Epithelial cell of proximal tubule (primary cell): ENCODE measurements around the gene FAM107B. TPM values are rescaled to one million over a fixed set of nuclear protein-coding genes. Genes with fewer than 3 reads are reported as not detected.

Experiments used
- DNase-seq: peaks from one replicate; pipeline ENCODE4 v3.0.0-alpha.2; 2011; ENCODE audit warnings: low read depth
- H3K4me3 ChIP-seq: 2 replicates; pipeline ENCODE4 v1.5.1; 2011; ENCODE audit warnings: low read depth, mild to moderate bottlenecking, low read length
- CTCF ChIP-seq: conservative IDR thresholded peaks from 2 replicates; pipeline ENCODE4 v1.5.1; 2012; ENCODE audit warnings: low read depth, mild to moderate bottlenecking, low read length
- total RNA-seq: library from RNA; depleted of rRNA; stranded (reverse); fragments of >200 nt; gene quantifications from 2 replicates; pipeline ENCODE4 v1.2.3, GENCODE V29; 2015

Gene FAM107B
- total RNA-seq, 1 donor from 2014 or later: 46.0 TPM

- DNase-seq: no peak
- no peak for TF ChIP-seq CTCF
Measured at GRCh38 chr10:14574291-14574690, 200.4 kb downstream of the FAM107B start.

DNA sequence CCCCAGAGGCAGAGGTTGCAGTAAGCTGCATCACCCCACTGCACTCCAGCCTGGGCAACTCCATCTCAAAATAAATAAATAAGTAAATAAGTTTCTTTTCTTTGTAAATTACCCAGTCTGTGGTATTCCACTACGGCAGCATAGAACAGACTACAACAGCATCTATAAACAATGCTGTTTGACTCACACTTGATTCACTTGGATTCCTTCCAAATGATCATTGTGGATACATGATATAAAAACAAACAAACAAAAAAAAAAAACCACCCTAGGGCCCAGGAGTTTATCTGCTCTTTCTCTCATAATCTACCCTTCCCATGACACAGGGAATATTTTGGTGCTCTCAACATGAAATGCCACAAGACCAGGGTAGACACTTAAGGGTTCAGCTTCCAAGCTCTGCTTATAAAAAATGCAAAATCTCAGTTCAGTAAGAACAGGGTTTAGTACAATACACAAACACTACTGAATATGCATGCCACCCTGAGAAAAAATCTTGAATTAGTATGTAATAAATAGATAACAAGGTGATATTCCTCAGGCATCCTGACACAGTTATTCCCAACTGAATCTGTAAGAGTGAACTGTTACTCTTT lies 200.9 kb downstream of the FAM107B start:
- no peak for DNase-seq
- TF ChIP-seq CTCF: no peak
- H3K4me3 ChIP-seq: no peak overlapping the region

More at GRCh38 chr10:14574291-14574690, 200.4 kb downstream of the FAM107B start:
- H3K4me3 ChIP-seq: no peak overlapping the region

DNA sequence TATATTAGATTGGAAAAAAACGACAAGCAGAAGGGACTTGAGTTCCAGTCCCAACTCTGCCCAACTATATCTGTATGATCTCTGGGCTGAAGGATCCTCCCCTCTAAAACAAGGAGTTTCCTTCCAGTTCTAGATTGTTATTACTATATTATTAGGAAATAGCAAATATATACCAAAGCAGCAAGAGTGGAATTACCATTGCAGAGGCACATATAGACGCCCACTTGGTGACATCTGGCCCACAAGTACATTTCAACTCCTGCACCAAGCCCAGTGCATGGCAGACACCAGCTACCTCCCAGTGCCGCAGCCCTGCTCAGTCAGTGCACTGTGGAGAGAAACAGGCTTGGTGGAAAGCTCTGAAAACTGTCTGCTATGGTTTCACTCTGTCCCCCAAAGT lies 201.9 kb downstream of the FAM107B start:
- H3K4me3 ChIP-seq: no peak overlapping the region
- TF ChIP-seq CTCF: no peak
- no peak for DNase-seq

DNA sequence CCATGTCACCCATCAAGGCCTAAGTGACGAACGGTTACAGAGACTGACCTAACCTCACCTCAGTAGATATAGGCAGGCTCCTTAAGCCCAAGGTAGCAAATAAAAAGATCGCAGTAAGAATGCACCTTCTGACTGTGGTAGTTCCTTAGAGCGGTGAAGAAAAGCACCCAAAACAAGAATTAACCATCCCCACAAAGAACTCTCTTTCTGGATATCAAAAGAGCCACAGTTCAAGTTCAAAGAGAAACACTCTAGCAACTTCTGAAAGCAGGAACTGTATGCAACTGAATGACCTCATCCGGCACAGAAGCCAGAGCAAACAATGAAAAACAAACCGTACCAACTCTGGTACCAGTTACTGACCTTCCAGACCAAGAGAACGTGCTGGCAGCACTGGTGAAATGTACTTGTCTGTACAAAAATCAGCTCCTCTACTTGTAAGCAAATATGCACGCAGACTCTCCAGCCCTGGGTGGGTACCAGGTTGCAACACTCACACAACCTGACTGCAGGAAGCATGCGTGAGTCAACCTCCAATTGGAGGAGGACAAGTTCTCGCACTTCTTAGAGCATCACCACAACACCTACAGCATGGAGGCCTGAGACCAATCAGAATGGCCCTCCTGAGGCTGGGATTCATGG lies 202.7 kb downstream of the FAM107B start:
- no peak for DNase-seq
- TF ChIP-seq CTCF: no peak
- no peak overlapping the region for H3K4me3 ChIP-seq

GRCh38 chr10:14570800-14571199 lies 203.9 kb downstream of the FAM107B start:
- no peak overlapping the region for H3K4me3 ChIP-seq
- DNase-seq: no peak
- no peak for TF ChIP-seq CTCF

DNA sequence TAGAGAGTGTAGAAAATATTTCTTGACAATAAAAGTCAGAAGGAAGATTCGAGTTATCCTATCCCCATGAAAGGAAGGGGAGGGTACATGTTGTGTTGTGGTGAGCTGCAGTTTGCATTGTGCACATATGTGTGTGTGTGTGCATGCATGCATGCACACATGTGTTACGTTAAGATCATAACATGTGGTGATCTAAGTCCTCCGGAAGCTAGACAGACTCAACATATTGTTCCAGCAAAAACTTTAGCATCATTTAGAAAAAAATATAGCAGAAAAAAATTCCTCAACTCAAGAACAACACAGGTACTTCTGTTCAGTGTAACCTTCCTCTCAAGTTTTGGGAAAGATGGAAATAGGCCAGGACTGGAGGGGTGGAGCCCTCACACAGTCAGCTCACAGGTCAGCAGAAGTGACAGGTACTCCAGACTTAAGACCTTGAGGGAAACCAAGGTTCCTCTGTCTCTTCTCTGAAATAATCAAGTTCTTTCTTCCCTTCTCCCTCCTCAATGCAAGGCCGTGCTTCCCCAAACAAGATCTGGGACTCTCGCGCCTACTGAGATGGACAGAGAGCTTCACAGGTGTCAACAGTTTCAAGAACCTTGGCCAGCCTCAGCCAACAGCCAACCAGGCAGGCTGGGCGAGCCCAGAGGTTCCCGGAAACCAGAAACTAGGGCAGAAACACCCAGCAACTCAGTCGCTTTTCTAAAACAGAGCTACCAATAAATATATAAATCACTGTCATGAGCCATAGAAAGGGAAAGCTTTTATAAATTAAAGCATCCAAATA lies 205.2 kb downstream of the FAM107B start:
- DNase-seq: no peak
- no peak for TF ChIP-seq CTCF
- no peak overlapping the region for H3K4me3 ChIP-seq
